AG08395 (cell line): Measurements from ENCODE around the gene EFCAB10.
"Not testable (repeated sequence)": the region's sequence is repeated elsewhere in the genome, so short reads cannot be mapped to it uniquely, and the experiment has no call there.

Experiments
- DNase-seq: peaks from one replicate; pipeline ENCODE4 v3.0.0; 2012; ENCODE audit warnings: mixed read lengths, low spot score

Gene EFCAB10

DNA sequence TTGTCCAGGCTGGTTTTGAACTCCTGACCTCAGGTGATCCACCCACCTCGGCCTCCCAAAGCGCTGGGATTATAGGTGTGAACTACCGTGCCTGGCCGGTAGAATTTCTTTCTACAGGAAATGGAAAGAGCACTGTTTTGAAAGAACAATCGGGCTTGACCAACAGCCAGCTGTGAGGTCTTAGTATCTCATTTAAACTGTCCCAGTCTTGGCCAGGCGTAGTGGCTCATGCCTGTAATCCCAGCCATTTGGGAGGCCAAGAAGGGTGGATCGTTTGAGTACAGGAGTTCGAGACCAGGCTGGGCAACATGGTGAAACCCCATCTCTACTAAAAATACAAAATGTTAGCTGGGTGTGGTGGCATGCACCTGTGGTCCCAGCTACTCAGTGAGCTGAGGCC lies 17.8 kb upstream of the EFCAB10 start:
- not testable (repeated sequence) for DNase-seq

DNA sequence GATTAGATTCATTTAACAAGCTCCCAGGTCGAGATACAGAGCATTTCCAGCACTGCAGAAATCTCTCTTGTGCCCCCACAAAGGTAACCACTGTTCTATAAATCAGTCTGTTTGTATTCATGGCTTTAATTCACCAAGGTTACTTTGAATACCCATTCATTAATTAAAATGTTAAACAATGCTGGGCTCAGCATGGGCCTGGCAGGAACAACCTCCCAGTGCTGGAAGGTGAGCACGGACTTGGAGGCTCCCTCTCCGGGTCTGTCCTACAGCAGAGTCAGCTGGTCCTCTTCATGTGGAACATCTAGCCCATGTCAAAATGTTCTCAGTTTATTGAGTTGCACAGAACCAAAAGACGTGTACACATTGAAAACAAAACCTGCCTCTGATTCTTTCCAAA lies 15.6 kb upstream of the EFCAB10 start:
- no peak for DNase-seq

DNA sequence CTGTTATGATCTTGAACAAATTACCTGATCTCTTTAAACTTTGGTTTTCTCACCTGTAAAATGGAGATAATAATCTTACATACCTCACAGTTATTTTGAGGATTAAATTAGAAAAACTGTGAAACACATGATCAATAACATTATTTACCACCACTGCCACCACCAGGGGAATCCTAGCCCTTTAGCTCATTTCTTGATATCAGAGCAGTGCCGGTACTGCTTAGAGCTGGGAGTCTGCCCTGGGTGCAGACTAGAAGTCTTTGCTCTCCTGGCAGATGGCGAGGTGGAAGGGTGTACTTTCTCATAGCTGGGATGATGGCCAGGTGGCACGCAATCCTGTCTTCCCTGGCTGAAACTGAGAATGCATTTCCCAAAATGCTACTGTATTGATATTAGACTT lies 12.7 kb upstream of the EFCAB10 start:
- DNase-seq = no peak

DNA sequence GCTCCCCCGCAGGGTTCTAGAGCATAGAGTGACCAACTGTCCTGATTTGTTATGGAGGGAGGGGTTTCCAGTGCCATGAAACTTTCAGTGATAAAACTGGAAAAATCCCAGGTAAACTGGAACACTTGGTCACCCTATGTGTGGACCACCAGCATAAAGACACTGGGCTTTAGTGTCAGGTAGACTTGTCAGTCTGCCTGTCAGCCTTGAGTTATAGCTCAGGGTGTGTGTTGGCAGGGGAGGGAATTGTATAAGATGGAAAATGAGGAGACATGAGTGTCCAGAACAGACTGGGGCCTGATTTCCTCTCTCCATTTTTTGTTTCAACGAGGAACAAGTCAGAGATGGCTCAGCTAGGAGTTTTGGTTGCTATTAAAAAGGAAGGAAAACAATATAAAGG lies 10.2 kb upstream of the EFCAB10 start:
- DNase-seq = no peak

DNA sequence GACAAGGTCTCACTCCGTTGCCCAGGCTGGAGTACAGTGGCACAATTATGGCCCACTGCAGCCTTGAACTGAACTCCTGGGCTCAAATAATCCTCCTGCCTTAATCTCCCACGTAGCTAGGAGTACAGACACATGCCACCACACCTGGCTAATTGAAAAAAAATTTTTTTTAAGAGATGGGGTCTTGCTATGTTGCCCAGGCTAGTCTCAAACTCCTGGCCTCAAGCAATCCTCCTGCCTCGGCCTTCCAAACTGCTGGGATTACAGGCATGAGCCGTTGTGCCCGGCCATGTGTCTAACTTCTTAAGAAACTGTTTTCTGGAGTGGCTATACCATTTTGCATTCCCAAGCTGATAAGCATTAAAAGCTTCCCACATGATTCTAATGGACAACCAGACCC lies 9.5 kb upstream of the EFCAB10 start:
- no peak for DNase-seq

DNA sequence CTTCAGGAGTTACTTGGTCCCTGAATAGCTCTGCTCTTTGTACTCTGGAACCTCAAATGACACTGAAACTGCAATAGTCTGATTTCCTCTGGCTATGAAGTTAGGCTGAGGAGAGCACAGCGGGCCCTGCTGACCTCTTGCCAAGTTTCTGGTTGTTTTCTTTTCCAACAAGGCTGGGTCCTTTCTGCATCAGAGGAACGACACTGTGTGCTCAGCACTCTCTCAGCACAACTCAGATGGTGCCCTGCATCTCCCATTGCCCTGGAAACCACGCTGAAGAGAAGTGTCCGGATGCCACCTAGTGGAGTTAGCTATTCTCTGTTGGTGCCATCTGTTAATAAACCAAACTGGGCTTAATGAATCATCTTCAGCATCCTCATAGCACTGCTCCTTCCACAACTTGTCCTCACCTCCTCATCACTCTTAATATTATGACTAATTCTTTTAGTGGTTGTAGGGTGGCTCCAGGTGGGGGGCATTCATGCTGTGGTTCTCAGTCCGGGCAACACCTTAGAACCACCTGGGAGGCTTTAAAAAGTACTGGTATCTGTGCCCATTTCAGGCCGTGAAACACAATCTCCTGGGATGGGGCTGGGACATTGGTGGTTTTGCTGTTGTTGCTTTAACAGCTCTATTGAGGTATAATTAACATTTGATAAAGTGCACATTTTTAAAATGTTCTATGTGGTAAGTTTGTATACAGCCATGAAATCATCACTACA lies 8.2 kb upstream of the EFCAB10 start:
- peak; percentile 88 for DNase-seq

DNA sequence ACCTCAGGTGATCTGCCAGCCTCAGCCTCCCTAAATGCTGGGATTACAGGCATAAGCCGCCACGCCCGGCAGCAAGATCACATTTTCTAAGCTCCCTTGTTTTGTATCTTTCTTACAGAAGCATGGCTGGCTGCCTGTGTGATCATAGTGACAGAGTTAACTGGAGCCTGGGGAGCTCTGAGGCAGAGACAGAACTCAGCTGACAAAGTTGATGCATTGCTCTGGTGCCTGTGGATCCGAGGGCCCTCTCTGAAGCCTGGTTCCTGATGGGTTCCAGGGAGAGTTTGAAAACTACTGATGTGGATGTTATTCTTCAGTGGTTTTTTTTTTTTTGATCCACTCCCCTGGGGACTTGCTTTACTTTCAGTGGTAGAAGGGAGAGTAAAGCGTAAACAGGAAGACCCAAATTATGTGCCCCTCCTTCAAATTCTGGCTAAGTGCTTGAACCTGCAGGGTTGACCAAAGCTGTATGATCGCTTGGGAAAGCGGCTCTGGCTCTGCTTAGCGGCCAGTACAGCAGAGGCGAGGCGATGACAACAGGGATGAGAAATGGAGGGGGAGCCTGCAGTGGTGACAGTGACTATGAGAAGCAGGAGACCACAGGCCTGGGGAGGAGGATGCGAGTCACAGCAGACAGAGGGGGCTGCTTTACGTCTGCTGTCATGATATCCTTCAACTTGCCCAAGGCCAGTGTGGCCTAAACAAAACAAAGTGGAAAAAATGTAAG lies 6.8 kb upstream of the EFCAB10 start:
- DNase-seq = no peak

DNA sequence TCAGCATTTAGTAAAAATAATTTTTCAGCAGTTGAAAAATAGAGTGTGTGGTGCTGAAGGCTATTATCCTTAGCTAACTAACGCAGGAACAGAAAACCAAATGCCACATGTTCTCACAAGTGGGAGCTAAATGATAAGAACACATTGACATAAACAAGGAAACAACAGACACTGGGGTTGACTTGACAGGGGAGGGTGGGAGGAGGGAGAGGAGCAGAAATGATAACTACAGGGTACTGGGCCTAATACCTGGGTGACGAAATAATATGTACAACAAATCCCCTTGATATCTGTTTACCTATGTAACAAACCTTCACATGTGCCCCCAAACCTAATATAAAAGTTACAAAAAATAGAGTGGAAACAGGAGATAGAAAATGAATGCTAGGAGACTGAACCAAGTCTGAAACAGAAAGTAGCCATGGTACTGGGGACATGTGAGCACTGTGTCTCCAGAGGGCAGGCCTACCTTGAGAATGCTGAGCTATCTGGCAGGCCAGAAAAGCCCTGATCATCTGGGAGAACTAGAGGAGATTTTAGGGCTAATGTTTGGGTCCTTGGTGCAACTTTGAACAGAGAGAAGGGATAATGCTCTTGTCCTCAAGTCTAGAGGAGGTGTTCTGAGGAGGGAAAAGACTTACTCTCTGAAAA lies 4.7 kb upstream of the EFCAB10 start:
- no peak for DNase-seq

DNA sequence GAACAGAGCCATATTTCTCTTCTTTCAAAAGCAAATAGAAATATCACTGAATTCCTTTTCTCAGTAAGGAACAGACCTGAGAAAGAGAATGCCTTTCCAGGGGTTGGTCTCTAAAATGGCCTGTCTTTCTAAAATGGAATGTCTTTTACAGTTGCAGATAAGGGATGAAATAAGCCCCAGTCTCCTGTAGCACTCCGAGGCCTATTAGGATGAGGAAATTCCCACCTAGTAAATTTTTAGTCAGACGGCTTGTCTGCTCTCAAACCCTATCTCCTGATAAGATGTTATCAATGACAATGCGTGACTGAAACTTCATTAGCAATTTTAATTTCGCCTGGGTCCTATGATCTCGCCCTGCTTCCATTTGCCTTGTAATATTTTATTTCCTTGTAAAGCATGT lies 2.9 kb upstream of the EFCAB10 start:
- no peak for DNase-seq

DNA sequence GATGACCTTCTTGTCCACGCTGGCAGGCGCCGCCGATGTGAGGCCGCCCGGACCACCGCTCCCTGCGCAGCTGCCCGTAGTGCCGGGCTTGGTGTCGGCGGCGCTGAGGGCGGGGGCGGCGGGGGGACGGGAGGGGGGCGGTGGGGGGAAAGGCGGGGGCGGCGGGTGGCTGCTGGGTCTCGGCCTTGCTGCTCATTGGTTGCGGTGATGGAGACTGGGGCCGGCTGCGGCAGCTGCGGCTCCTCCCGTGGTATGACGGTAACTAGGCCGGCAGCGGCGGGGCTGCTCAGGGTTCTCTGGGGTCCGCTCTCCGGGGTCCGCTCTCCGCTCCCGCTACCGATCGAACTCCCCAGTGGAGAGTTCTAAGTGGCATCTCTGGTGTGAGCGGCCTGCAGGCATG lies 1.8 kb upstream of the EFCAB10 start:
- DNase-seq = no peak

DNA sequence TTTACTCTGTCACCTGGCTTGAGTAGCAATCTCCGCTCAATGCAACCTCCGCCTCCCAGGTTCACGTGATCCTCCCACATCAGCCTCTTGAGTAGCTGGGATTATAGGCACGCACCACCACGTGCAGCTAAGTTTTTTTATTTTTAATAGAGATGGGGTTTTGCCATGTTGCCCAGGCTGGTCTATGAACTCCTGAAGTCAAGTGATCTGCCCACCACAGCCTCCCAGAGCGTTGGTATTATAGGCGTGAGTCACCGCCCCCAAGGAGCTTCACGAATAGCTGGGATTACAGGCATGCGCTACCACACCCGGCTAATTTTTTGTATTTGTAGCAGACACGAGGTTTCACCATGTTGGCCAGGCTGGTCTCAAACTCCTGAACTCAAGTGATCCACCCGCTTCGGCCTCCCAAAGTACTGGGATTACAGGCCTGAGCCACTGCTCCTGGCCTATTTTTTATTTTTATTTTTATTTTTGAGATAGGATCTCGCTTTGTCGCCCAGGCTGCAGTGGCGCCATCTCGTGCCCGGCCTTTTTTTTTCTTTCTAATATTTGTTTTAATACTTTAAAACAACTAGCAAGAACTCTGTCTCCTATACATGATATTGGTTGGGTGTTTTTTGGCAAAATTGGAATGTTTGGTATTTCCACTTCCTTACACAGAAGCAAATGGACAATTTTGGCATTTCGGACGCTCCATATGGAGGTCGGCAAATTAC lies 1.1 kb downstream of the EFCAB10 start:
- no peak for DNase-seq

DNA sequence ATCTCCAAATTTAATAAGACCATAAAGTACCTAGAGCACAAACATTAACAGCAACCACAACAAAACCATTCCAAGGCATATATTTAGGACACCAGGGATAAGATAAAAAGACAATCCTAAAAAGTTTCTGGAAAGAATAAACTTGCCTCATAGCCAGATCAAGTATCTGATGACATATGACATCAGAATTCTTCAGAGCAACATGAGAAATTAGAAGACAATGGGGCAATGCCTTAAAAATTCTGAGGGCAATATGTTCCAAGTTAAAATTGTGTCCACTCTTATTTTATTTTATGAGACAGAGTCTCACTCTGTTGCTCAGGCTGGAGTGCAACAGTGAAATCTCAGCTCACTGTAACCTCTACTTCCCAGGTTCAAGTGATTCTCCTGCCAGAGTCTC lies 2.8 kb downstream of the EFCAB10 start:
- DNase-seq = no peak

DNA sequence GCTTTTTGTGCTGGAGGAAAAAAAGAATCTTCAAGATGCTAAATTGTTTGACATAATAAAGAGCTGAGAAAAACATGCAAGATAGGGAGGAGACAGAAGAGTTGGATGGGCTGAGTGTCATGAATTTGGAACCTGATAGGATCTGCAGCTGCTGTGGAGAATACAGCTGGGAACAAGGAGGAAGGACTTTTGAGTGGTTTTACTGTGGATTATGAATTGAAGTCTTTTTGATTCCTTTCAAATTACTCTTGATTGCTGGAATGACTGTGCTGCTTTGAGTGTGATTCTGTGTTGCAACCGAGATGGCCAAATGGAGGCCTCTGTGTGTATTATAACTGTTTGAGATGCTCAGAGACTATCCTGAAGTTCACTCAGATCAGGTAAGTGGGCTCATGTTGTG lies 4.0 kb downstream of the EFCAB10 start:
- no peak for DNase-seq

DNA sequence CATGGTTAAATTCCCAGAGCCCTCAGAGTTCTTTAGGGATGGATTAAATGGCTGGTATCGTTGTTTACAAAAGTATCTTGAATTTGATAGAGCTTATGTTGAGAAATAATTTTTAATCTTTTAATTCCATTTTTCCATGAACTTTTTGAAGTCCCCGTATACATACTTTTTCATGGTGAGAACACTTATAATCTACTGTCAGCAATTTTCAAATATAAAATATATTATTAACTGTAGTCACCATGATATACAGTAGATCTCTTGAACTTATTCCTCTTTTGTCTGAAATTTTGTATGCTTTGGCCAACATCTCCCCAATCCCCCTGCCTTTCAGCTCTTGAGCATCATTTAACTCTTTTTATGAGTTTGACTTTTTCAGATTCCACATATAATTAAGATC lies 9.4 kb downstream of the EFCAB10 start:
- DNase-seq = no peak

DNA sequence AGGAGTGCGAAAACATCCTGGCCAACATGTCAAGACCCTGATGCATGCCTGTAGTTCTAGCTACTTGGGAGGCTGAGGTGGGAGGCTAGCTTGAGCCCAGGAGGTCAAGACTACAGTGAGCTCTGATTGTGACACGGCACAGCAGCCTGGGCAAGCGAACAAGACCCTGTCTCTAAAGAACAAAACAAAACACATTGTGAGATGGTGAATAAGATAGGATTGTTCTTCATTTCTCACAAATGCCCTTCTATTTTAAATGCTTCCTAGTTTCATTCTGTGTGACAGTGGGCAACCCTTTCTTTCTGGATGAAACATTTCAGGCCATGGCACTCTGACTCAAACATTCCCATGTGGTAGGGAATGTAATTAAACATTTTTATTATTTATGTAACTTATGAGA lies 13.5 kb downstream of the EFCAB10 start:
- no peak for DNase-seq

DNA sequence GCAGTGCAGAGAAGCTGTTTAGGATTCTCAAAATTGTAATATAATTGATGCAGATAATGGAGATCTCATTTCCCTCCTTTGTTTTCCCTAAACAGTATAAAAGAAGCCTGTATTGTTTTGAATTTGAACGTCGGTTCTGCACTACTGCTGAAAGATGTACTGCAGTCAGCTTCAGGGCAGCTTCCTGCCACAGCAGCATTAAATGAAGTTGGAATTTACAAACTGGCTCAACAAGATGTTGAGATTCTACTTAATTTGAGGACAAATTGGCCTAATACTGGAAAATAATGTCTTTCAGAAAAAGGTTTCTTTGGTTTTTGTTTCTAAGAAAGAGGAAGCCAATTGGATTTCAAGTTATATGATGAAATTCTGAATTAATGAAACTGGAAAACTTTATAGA lies 14.3 kb downstream of the EFCAB10 start:
- no peak for DNase-seq

DNA sequence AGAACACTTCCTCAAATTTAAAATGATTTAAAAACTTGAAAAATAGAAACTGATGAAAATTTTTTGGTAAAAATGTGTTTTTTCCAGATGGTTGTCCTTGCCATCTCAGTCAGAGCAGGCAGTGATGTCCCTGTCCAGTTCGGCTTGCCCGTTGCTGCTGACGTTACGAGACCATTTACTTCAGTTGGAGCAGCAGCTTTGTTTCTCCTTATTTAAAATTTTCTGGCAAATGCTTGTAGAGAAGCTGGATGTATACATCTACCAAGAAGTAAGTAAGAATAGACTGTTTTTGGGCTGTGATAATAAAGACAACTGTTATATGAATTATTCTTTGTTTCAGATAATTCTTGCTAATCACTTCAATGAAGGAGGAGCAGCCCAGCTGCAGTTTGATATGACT lies 16.1 kb downstream of the EFCAB10 start:
- no peak for DNase-seq

DNA sequence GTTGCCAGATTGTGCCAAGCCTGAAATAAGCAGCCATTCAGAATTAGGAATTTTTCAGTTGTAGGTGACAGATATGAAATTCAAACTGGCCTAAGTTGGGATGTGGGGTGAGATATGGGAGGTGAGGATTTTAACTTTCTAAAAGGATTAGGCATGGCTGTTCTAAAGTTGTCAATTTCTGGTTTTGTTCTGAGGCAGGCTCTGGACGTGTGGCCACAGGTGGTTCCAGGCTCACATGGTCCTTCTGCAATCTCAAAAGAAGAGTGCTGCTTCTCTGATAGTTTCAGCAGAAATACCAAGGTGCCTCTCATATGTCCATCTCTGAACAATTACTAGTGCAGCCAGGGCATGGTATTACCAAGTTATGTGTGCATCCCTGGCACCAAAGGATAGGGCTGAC lies 21.4 kb downstream of the EFCAB10 start:
- DNase-seq = no peak

DNA sequence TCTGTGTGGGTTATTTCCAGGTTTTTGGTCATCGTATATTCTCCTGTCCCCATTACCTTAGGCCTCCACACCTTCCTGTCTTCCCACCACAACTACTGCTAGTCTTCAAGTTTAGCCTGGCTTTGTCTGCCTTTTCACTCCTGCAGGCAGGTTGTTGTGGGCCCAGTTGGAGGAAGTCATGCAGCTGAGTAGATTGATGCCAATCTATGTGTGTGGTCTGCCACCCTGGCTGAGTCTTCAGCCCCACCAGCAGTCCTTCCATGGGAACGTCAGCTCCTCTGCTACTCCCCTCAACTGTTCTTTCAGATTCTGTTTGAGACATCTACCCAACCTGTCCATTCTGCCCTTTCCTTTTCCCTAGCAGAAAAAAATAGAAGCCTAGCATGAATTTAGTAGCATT lies 43.0 kb downstream of the EFCAB10 start:
- no peak for DNase-seq

DNA sequence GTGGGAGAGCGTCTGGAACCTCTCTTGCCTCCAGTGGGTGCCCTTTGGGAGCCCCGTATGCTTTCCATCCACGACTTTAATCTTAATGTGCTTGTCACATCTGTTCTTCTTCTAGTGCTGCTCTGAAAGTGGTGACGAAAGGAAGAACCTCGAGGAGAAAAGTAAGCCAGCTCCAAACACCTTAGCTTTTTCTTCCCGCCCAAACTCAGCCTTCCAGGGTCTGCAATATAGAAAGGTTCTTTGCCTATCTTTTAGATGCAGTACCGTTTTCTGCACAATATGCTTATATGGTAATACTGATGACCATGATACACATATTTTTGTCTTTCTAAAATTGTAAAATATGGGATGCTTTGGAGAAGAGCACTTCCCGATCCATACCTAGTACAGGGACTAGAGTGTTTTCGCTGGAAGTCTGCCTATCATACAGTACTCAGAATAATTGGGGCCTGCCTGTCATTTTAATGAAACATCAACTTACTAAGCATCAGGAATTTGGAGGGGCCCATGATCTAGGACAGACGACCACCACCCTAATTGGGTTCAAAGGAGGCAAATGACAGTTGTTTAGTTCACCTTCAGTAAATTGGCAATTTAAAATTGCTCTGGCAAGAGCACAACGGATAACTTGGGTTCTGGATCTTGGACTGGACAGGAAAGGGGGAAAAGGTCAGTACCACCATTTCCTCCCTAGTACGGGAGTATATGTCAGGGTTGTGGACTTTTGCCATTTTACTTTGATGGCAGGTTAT lies 48.4 kb downstream of the EFCAB10 start:
- DNase-seq = no peak

DNA sequence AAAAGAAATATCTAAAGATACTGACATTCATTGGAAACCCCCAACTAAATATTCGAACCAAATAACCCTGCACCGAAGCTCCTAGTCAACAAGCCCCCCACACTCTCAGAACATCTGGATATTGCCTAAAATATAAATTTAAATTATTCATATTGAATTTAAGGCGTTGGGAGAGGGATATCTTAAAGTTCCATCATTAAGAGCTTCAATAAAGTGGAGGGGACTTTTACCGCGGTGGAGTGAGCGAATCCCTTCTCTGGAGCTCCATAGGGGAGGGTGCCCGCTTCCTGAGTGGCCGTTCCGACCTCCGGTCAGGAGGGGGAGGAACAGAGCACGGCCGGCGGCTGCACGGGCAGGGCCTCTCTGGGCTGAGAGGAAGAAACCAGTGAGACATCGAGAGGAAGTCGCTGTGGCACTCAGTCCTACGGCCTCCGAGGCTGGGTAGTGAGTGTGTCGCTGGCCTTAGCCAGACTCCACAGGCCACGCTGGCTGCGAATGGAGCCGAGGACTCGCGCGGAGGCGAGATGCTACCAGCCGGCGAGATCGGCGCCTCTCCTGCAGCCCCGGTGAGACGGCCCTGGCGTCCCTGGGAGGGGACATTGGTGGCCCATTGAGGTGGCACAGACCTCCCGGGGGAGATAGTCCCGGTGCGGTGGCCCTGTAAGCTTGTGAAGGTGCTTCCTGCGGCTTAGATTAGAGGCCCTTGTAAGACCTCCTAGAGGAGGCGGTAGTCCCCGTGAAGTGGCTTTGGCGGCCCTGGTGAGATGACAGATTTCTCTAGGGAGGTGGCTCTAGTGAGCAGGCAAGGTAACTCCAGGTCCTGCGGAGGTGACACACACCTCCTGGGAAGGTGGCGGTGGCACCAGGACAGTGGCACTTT lies 49.3 kb downstream of the EFCAB10 start, which contains the start of gene RINT1:
Gene RINT1 (plus strand): TSS at position 410 of the 880 bp plus-strand sequence. CDS start 115 bp downstream, at position 525.
- peak; percentile 92 for DNase-seq
